8988T (cell line): Measurements from ENCODE around the gene ARPC5.
"Not testable (repeated sequence)": the region's sequence is repeated elsewhere in the genome, so short reads cannot be mapped to it uniquely, and the experiment has no call there.

Experiments
- DNase-seq: peaks from one replicate; pipeline ENCODE4 v3.0.0; 2011

The ARPC5 gene

GRCh38 chr1:183635606-183636333, at the start of gene ARPC5:
Gene ARPC5, minus strand, starts transcription at chr1:183635783. Its CDS starts 124 bp downstream, at chr1:183635659.
- DNase-seq: peak; percentile 59

GRCh38 chr1:183685112-183685713, 49.6 kb upstream of the ARPC5 start:
- DNase-seq: peak; percentile 34

- DNase-seq: not testable (repeated sequence)
Observed at GRCh38 chr1:183679363-183679762, 43.8 kb upstream of the ARPC5 start.

- no peak for DNase-seq
Observed at GRCh38 chr1:183678819-183679218, 43.2 kb upstream of the ARPC5 start.

- DNase-seq: no peak
Observed at GRCh38 chr1:183676586-183677189, 41.1 kb upstream of the ARPC5 start.

- no peak for DNase-seq
Observed at GRCh38 chr1:183675883-183676585, 40.5 kb upstream of the ARPC5 start.

- DNase-seq: no peak
Observed at GRCh38 chr1:183675381-183675780, 39.8 kb upstream of the ARPC5 start.

- DNase-seq: no peak
Observed at GRCh38 chr1:183674886-183675285, 39.3 kb upstream of the ARPC5 start.

- no peak for DNase-seq
Observed at GRCh38 chr1:183674339-183674738, 38.8 kb upstream of the ARPC5 start.

- DNase-seq: no peak
Observed at GRCh38 chr1:183673605-183674323, 38.2 kb upstream of the ARPC5 start.

GRCh38 chr1:183670169-183670568, 34.6 kb upstream of the ARPC5 start:
- no peak for DNase-seq

- no peak for DNase-seq
Observed at GRCh38 chr1:183656355-183656754, 20.8 kb upstream of the ARPC5 start.

GRCh38 chr1:183655562-183656075, 20.0 kb upstream of the ARPC5 start:
- DNase-seq: peak; percentile 10

- no peak for DNase-seq
Observed at GRCh38 chr1:183654706-183655105, 19.1 kb upstream of the ARPC5 start.

- no peak for DNase-seq
Observed at GRCh38 chr1:183653876-183654451, 18.4 kb upstream of the ARPC5 start.

- no peak for DNase-seq
Observed at GRCh38 chr1:183653462-183653794, 17.8 kb upstream of the ARPC5 start.

GRCh38 chr1:183652547-183653461, 17.2 kb upstream of the ARPC5 start, which contains the start of gene APOBEC4:
Gene APOBEC4, minus strand, starts transcription at chr1:183653316. Its CDS starts 4,535 bp downstream, at chr1:183648781.
- no peak for DNase-seq

GRCh38 chr1:183652107-183652506, 16.5 kb upstream of the ARPC5 start:
- DNase-seq: no peak

GRCh38 chr1:183651612-183652011, 16.0 kb upstream of the ARPC5 start:
- DNase-seq: no peak

GRCh38 chr1:183648042-183648441, 12.5 kb upstream of the ARPC5 start:
- DNase-seq: no peak

GRCh38 chr1:183646776-183647175, 11.2 kb upstream of the ARPC5 start:
- no peak for DNase-seq
